Endothelial cell of umbilical vein (primary cell): ENCODE measurements around the gene S1PR4. TPM values are rescaled to one million over a fixed set of nuclear protein-coding genes. Genes with fewer than 3 reads are reported as not detected.

Experiments used
- BruUV-seq: library from RNA; stranded (reverse); fragments of 400-500 nt; replicated peaks from 2 replicates; lab custom pipeline; 2021; lab: Mats Ljungman, UMichigan
- CTCF ChIA-PET: fragments of 300-600, 350-600 bp; sonication (Branson Sonifier 250); formaldehyde crosslinking; loops from one replicate; lab custom pipeline; 2021; ENCODE audit warnings: antibody characterized with exemption, inconsistent platforms; lab: Charles Lee
- POLR2A ChIA-PET: fragments of 300-600, 350-600 bp; sonication (Branson Sonifier 250); formaldehyde crosslinking; loops from one replicate; lab custom pipeline; 2021; ENCODE audit warnings: antibody characterized with exemption, inconsistent platforms; lab: Charles Lee
- DNase-seq: peaks from one replicate; pipeline ENCODE4 v3.0.0-alpha.2; 2011; ENCODE audit warnings: low read depth, low spot score
- FAIRE-seq: peaks from 2 replicates; lab custom pipeline; 2011; peaks lifted over from hg19 to GRCh38; lab: Jason Lieb, UNC
- H2AFZ ChIP-seq: 2 replicates; pipeline ENCODE4 v1.6.0; 2012; ENCODE audit warnings: low read depth, low read length, control low read depth, inconsistent platforms
- H3K27ac ChIP-seq: 2 replicates; pipeline ENCODE4 v1.5.1; 2011; ENCODE audit warnings: low read depth, mild to moderate bottlenecking, control low read depth, low read length, moderate library complexity; ENCODE audit not compliant: insufficient read depth
- H3K27me3 ChIP-seq, 2 experiments: 2 replicates each; pipeline versions ENCODE4 v1.6.0 to v1.6.1; 2011; ENCODE audit warnings: low read length in 2 of 2, mixed read lengths in 1 of 2; ENCODE audit not compliant: control insufficient read depth in 2 of 2, insufficient read depth in 2 of 2
- H3K36me3 ChIP-seq, 2 experiments: 2 replicates in 1 of 2; 3 replicates in 1 of 2; pipeline ENCODE4 v1.5.1; 2011; ENCODE audit warnings: low read length in 2 of 2, mild to moderate bottlenecking in 1 of 2, moderate library complexity in 1 of 2; ENCODE audit not compliant: control insufficient read depth in 2 of 2, insufficient read depth in 2 of 2; ENCODE audit errors: extremely low read depth in 1 of 2
- H3K4me1 ChIP-seq: 3 replicates; pipeline ENCODE4 v1.5.1; 2011; ENCODE audit warnings: mild to moderate bottlenecking, low read length; ENCODE audit not compliant: control insufficient read depth, insufficient read depth; ENCODE audit errors: extremely low read depth
- H3K4me2 ChIP-seq: 2 replicates; pipeline ENCODE4 v1.6.1; 2011; ENCODE audit warnings: low read length, control low read depth, mixed read lengths; ENCODE audit not compliant: insufficient read depth
- H3K4me3 ChIP-seq, 3 experiments: fragments of 200-600 bp in 1 of 3; sonication (generic), shearing (Covaris generic) in 1 of 3; replicated peaks in 1 of 3; 2 replicates each; pipeline ENCODE4 v1.5.1; 2011 to 2016; ENCODE audit warnings: control low read depth in 3 of 3, low read length in 3 of 3, mild to moderate bottlenecking in 2 of 3, inconsistent platforms in 1 of 3, low read depth in 1 of 3, moderate library complexity in 1 of 3; ENCODE audit not compliant: insufficient read depth in 1 of 3
- H3K79me2 ChIP-seq: 2 replicates; pipeline ENCODE4 v1.6.0; 2012; ENCODE audit warnings: low read length, inconsistent platforms; ENCODE audit not compliant: control insufficient read depth, insufficient read depth
- H3K9ac ChIP-seq: replicated peaks from 2 replicates; pipeline ENCODE3; 2011; ENCODE audit warnings: low read length, control low read depth; ENCODE audit not compliant: insufficient read depth; ENCODE audit errors: extremely low read depth
- H3K9me1 ChIP-seq: replicated peaks from 3 replicates; pipeline ENCODE4 v1.6.0; 2011; ENCODE audit warnings: mild to moderate bottlenecking, low read length; ENCODE audit not compliant: control insufficient read depth, insufficient read depth; ENCODE audit errors: extremely low read depth
- H3K9me3 ChIP-seq: replicated peaks from 2 replicates; pipeline ENCODE4 v1.5.1; 2012; ENCODE audit warnings: low read length, inconsistent platforms; ENCODE audit not compliant: control insufficient read depth, insufficient read depth
- H4K20me1 ChIP-seq: replicated peaks from 2 replicates; pipeline ENCODE3; 2011; ENCODE audit warnings: mild to moderate bottlenecking, low read length; ENCODE audit not compliant: control insufficient read depth, insufficient read depth; ENCODE audit errors: extremely low read depth
- CTCF ChIP-seq, 2 donors: IDR thresholded peaks; 1 replicate in 1 of 2; 2 replicates in 1 of 2; pipeline ENCODE4 v1.5.1; 2011; ENCODE audit warnings: low read length in 2 of 2, mild to moderate bottlenecking in 2 of 2, moderate library complexity in 2 of 2, control low read depth in 1 of 2, inconsistent platforms in 1 of 2, low read depth in 1 of 2; ENCODE audit not compliant: insufficient read depth in 1 of 2; ENCODE audit errors: extremely low read depth in 1 of 2
- EZH2 ChIP-seq: IDR thresholded peaks from 2 replicates; pipeline ENCODE4 v1.6.1; 2012; ENCODE audit warnings: borderline replicate concordance, low read depth, mild to moderate bottlenecking, moderate library complexity, low read length, inconsistent platforms; ENCODE audit not compliant: severe bottlenecking
- FOS ChIP-seq: IDR thresholded peaks from 2 replicates; pipeline ENCODE4 v1.6.1; 2011; ENCODE audit warnings: mild to moderate bottlenecking, low read length, moderate library complexity, borderline replicate concordance; ENCODE audit not compliant: insufficient read depth
- GATA2 ChIP-seq: IDR thresholded peaks from 2 replicates; pipeline ENCODE4 v1.7.0; 2011; ENCODE audit warnings: low read depth, mild to moderate bottlenecking, moderate library complexity, mixed read lengths, low read length; ENCODE audit not compliant: insufficient read length, insufficient read depth
- JUN ChIP-seq: IDR thresholded peaks from 2 replicates; pipeline ENCODE4 v1.6.1; 2011; ENCODE audit warnings: borderline replicate concordance, low read depth; ENCODE audit not compliant: insufficient read length, insufficient read depth
- MYC ChIP-seq: IDR thresholded peaks from one replicate; pipeline ENCODE4 v1.6.1; 2011; ENCODE audit warnings: mild to moderate bottlenecking, low read depth, low read length
- POLR2A ChIP-seq: IDR thresholded peaks from 2 replicates; pipeline ENCODE4 v1.6.1; 2012; ENCODE audit warnings: low read depth, mild to moderate bottlenecking, control low read depth, low read length
- POLR2AphosphoS5 ChIP-seq: IDR thresholded peaks from 2 replicates; pipeline ENCODE4 v1.6.1; 2012; ENCODE audit warnings: low read depth, mild to moderate bottlenecking, control low read depth, low read length, moderate library complexity; ENCODE audit not compliant: insufficient read depth
- dilution Hi-C: fragments of 300-500 bp; cut with MboI; formaldehyde crosslinking; loops from one replicate; pipeline ENCODE4 v1.15.0; 2019; ENCODE audit warnings: low sequenced_read_pairs; ENCODE audit not compliant: extremely low pct_ligation_motif_present
- intact Hi-C: fragments of 100-400 bp; cut with micrococcal nuclease; formaldehyde crosslinking; loops from one replicate; pipeline ENCODE4 v1.10.0; 2022
- polyA plus RNA-seq, 4 experiments: library from polyadenylated mRNA; depleted of rRNA in 3 of 4; stranded (reverse) in 3 of 4; unstranded in 1 of 4; fragments of >200 nt; gene quantifications; 2 replicates each; pipeline versions ENCODE4 v1.2.1 to v1.2.3, GENCODE V29; 2011 to 2012; ENCODE audit warnings: missing spikeins in 1 of 4
- total RNA-seq: library from RNA; stranded (reverse); gene quantifications from 2 replicates; pipeline ENCODE4 v1.2.3, GENCODE V29; 2021
- TF ChIP-seq, protein P1 (sequence below): IDR thresholded peaks from 2 replicates; pipeline ENCODE4 v1.6.1; 2011; ENCODE audit not compliant: insufficient read depth, insufficient read length

Gene S1PR4
- total and polyA plus RNA-seq, 2 donors (not counting 3 experiments of a cell fraction or from before 2014, with no cell fraction given), result 1.7 to 2.5 TPM

GRCh38 chr19:3132971-3133792 lies 45.4 kb upstream of the S1PR4 start:
- dilution Hi-C loops (no loop called here), intact Hi-C loops (no loop called here)
- no peaks in the 10 kb centered on the region for H3K27me3 ChIP-seq
- H2AFZ ChIP-seq, result no peak overlapping the region
- no peak overlapping the region for H3K4me3 ChIP-seq
- DNase-seq (no peak), FAIRE-seq (no peak)
- ChIA-PET POLR2A (no interaction called here), CTCF (interaction anchor here (1.2 to 5.9 kb wide), 4 partner anchors 11 to 31 kb away, joined by 3 to 122 read pairs (median 4); no protein-coding TSS in a partner anchor)
- BruUV-seq, result no TSS peak
- peaks cover 4% of the 10 kb centered on the region for H3K4me1 ChIP-seq
- no peaks in the 10 kb centered on the region for H3K36me3 ChIP-seq
- no peaks in the 10 kb centered on the region for H3K9me3 ChIP-seq
- H3K9me1 ChIP-seq, result no peaks in the 10 kb centered on the region
- no peaks in the 10 kb centered on the region for H4K20me1 ChIP-seq
- H3K4me2 ChIP-seq, result no peak overlapping the region
- no peaks in the 10 kb centered on the region for H3K79me2 ChIP-seq
- no peak overlapping the region for H3K9ac ChIP-seq
- H3K27ac ChIP-seq, result no peak overlapping the region
- no peak for TF ChIP-seq FOS
- TF ChIP-seq CTCF (IDR thresholded peaks at IDR 0.05; ENCODE audit: extremely low read depth in 1 of 2, insufficient read depth in 1 of 2, low read depth in 1 of 2, low read length in 2 of 2), result no peak
- TF ChIP-seq GATA2, result no peak
- no peak for TF ChIP-seq MYC
- no peak for TF ChIP-seq EZH2
- no peak for TF ChIP-seq POLR2AphosphoS5
- TF ChIP-seq, protein P1, sequence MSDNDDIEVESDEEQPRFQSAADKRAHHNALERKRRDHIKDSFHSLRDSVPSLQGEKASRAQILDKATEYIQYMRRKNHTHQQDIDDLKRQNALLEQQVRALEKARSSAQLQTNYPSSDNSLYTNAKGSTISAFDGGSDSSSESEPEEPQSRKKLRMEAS, result no peak
- TF ChIP-seq POLR2A, result no peak
- no peak for TF ChIP-seq JUN
